IPS-NIHi7 (cell line): ENCODE results near the gene PHC2.

Experiments
- DNase-seq: peaks from one replicate; pipeline ENCODE4 v3.0.0; 2012; ENCODE audit warnings: mixed read lengths; ENCODE audit errors: extremely low spot score

Gene PHC2

DNA sequence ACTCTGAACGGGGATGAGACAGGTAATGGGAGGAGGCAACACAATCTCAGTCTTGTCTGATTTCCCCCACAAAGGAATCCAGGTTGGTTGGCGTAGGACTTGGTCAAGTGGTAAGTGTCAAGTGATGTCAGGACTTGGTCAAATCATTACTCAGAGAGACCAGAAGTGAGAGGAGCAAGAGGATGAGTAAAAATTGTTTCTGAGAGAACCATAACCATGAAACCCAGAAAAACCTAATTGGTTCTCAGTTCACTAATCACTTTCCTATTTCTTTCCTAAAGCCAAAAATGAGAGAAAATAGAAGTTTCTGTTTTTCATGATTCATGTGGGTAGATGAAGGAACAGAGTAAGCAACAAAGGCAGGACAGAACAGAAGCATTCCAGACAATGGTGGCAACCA, 5.0 kb downstream of the PHC2 start:
- DNase-seq: no peak

- no peak for DNase-seq
Observed at GRCh38 chr1:33424610-33425009, 6.3 kb downstream of the PHC2 start.

DNA sequence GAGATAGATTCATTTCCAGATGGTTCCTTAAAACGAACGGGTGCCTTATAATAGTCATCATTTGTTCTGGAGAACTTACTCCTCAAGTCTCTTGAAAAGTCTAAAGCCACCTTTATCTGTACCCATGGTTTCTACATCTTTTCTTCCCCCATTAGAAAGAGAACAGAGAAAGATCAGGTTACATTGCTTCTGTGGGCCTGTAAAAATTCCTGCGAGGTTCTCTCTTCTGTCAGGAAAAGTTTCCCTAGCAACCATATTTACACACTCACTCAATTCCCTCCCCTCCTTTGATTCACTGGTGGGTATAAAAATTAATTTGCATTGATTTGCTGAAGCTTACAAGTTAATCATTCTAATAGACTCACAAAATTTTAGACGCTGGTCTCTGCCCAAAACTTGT, 6.7 kb downstream of the PHC2 start:
- DNase-seq: no peak

DNA sequence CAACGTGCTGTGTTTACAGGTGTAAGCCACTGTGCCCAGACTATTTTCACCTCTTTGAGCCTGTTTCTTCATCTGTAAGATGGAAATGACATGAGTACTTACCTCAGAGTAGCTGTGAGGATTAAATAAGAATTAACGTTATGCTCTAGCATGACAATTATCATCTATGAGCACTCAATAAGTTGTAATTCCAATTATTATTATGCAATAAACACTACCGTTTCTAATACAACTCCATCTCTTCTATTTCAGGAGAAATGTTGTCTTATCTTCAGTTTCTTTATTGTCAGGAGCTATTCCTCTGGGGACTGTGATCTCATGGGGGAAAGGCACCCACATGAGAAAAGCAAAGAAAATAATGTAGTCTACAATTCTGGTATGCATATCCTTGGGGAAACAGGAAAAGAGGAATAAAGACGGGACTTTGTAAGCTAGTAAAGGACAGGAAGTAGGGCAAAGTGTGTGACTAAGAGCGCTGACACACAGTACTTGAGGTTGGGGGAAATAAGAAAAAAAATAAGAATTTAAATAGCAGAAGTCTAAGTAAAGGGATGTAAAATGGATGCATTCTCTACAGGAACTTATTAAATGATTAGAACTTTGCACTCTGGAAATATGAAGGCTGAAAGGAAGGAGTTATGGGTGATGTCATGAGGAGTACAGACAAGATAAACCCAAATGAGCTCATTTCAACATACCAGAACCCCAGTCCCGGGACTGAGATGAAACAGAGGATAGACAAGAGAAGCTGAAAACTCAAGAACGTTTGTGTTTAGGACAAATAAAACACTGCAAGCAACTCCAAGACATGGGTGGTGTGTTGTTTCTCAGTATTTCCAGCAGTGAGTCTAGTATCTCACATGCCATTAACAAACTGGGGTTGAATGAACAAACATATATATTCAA, 9.8 kb downstream of the PHC2 start:
- DNase-seq: no peak

GRCh38 chr1:33418811-33419210, 12.1 kb downstream of the PHC2 start:
- no peak for DNase-seq

- DNase-seq: no peak
Observed at GRCh38 chr1:33414879-33415278, 16.0 kb downstream of the PHC2 start.

- no peak for DNase-seq
Observed at GRCh38 chr1:33410091-33410701, 20.7 kb downstream of the PHC2 start.

GRCh38 chr1:33408093-33408436, 22.8 kb downstream of the PHC2 start:
- no peak for DNase-seq

- DNase-seq: no peak
Observed at GRCh38 chr1:33407352-33408092, 23.4 kb downstream of the PHC2 start.

- no peak for DNase-seq
Observed at GRCh38 chr1:33402206-33402605, 28.7 kb downstream of the PHC2 start.

- DNase-seq: no peak
Observed at GRCh38 chr1:33401471-33401870, 29.4 kb downstream of the PHC2 start.

DNA sequence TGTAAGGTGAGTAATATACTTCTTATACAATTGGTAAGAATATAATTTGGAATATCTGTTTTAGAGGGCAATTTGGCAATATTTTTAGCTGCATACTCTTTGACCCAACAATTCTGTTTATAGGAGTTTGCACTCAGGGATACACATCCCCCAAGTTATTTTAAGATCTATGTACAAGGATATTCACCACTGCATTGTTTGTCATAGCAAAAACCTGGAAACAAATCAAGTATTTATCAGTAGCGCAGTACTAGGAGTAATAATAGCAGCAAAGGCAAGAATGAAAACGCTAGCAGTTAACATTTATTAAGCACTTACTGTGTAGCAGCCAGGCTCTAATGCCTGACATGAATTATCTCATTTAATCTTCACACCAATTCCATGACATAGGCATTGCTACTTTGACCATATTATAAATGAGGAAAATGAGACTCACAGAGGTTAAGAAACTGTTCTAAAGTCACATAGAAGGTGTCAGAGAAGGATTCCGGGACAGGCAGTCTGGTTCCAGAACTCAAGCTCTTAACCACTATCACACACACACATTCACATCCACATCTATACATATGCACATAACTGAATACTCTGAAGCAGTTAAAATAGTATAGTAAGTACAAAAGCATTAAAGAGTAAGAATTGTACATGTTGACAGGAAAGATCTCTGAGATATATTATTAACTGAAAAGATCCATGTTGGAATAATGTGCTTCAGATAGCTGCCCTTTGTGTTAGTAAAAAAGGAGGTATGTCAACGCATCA, 30.6 kb downstream of the PHC2 start:
- DNase-seq: no peak

DNA sequence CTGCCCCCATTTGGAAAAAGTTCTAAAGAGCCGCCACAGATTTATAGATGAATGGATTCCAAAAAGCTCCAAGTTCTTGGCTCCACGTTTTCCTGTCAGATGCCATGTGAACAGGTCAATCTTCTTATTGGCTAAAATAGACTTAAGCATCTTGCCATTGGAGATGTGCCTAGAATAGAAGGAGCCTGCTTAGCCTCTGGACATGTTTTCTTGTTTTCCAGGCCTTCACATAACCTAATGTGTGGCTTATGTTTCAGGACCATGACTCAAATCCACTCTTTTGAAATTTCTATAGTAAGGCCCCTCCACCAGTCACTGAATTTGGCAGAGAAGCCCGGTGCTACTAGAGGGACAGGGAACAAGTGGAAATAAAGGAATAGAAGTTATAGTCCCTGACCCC, 31.5 kb downstream of the PHC2 start:
- DNase-seq: no peak

DNA sequence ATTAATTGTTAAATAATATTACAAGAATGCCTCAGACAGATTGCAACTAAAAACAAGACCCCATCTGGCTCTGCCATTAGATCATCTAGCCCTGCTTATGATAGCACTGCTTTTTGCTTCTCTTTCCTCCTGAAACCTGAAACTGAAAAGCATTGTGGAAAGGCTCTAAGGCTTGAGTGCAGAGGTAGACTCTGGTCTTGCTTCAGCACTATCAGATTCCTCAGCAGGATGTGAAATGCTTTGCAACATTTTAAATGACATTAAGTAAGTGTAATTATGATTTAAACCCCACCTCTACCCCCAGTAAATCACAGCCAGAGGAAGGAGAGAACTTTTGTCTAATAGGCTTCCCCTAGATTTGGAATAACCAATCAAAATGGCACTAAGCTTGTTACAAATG, 32.9 kb downstream of the PHC2 start:
- no peak for DNase-seq

GRCh38 chr1:33397125-33397506, 33.8 kb downstream of the PHC2 start:
- no peak for DNase-seq

DNA sequence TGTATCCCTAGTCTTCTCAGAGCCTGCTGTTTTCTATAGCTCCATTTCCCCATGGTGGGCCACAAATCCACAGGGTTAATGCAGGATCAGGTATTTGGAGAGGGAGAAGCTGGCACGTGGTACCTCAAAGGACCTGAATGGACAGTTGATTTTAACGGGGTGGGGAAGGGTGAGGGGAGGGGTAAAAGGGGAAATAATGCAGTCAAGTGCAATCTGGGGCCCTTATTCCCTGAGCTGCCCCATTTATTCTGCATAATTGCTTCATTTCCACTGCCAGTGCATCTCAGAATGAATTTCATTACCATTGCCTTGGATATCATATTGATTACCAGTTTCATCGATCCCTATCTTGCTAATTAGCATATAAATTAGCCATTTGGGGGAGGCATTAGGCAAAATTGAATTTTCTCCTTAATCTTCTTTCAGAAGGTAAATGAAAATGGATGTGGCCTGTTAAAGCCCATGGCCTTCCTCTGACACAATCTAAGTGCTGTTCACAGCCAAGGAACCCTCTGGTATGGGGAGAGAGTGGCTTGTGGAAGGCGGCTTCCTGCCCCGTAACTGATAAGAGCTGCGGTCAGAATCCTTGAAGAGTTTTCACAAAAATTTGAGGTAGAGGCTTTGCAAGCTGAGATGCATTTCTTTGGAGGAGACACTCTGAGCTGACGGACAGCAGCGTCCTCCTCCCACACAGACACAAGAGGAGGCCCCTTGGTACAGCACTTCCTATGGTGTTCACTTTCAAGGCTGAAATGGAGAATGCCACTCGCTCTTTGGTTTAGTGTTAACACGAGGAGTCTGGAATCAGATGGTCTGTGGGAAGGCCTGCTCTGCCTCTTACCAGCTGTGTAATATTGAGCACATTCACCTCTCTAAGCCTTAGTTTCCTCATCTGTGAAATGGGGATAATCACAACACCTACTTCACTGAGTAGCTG, 34.4 kb downstream of the PHC2 start:
- DNase-seq: no peak

GRCh38 chr1:33394770-33395169, 36.1 kb downstream of the PHC2 start:
- DNase-seq: no peak

DNA sequence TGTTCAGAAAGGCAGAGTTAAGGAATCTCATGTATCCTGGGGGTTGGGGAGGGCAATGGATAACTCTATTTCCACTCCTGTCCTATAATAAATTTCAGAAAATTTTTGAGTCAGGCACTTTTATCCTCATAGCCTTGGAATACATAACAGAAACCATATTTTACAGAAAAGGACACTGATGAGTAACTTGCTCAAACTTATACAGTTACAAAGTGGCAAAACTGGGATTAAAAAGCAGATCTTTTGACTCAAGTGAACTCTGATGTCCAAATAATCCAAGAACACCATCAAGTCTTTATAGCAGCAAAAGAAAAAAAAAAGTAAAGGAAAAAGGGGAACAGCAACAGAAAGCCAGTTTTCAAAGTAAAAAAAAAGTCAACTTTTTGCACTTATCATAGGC, 36.9 kb downstream of the PHC2 start:
- no peak for DNase-seq

GRCh38 chr1:33393524-33393923, 37.4 kb downstream of the PHC2 start:
- DNase-seq: no peak

GRCh38 chr1:33392639-33393038, 38.3 kb downstream of the PHC2 start:
- no peak for DNase-seq

DNA sequence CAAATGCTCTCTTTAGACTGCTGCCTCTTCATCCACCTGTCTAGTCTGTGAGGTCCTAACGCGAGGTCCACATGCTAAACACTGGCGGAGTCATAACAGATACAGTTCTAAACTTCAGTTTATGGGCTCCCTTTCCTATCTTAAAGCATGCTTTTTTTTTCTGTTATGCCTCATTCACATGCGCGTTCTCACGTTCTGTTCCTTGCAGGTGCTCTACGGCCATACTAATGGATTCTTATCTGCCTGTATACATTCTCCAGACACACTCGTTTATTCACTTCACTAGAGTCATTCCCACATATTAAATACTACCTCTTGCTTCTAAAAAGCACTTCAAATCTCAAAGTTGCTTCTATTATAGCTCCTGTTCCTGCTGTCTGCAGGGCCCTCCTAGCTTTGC, 38.7 kb downstream of the PHC2 start:
- DNase-seq: no peak
